Right atrium auricular region (tissue), 2 donors: ENCODE measurements around the gene DLL4. TPM values are rescaled to one million over a fixed set of nuclear protein-coding genes. Genes with fewer than 3 reads are reported as not detected.

Experiments used
- DNase-seq: peaks from one replicate; pipeline ENCODE4 v3.0.0-alpha.2; 2019; ENCODE audit warnings: low spot score
- H3K27ac ChIP-seq, 2 donors: fragments of 200-600 bp; sonication (generic); 1 replicate in 1 of 2; 2 replicates in 1 of 2; pipeline ENCODE4 v1.5.1; 2016 to 2019
- H3K27me3 ChIP-seq, 2 donors: fragments of 200-600 bp; sonication (generic); one replicate each; pipeline versions ENCODE4 v1.5.1 to v1.6.0; 2017 to 2019
- H3K36me3 ChIP-seq: fragments of 200-600 bp; sonication (generic); one replicate; pipeline ENCODE4 v1.5.1; 2016
- H3K4me1 ChIP-seq, 2 donors: fragments of 200-600 bp; sonication (generic); one replicate each; pipeline versions ENCODE4 v1.5.1 to v1.6.0; 2017 to 2019
- H3K4me3 ChIP-seq, 2 donors: fragments of 200-600 bp; sonication (generic); 1 replicate in 1 of 2; 2 replicates in 1 of 2; pipeline ENCODE4 v1.5.1; 2017 to 2019; ENCODE audit warnings: mild to moderate bottlenecking in 1 of 2, moderate library complexity in 1 of 2
- H3K9me3 ChIP-seq, 2 donors: fragments of 200-600 bp; sonication (generic); one replicate each; pipeline ENCODE4 v1.5.1; 2019
- total RNA-seq, 2 donors: library from RNA; depleted of rRNA; stranded (reverse); fragments of >200 nt; gene quantifications; one replicate each; pipeline ENCODE4 v1.1.0, GENCODE V29; 2016
- TF ChIP-seq, protein P1 (sequence below), 2 donors: fragments of 200-600 bp; sonication (generic); IDR thresholded peaks; one replicate each; pipeline ENCODE4 v1.5.1; 2019; ENCODE audit warnings: antibody characterized with exemption in 2 of 2

The DLL4 gene
- total RNA-seq, 2 donors from 2014 or later, result 7.5 to 9.8 TPM

DNA sequence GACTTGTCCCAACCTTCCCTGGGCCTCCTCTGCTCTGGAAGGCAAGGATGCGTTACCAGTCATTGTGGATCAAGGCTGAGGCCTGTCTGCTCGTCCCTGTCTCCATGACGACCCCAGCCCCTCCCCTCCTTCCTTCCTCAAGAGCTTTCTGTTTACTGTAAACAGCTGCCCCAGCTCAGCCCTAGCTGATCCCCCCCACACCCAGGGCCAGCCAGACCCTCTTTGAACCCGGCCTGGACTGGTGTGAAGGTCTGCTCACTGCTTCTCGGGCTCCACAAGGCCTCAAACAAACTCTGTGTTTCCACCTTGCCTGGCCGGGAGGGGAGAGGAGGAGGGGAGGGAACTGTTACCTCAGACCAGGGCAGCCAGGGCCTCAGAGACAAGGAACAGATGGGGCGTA, 18.0 kb upstream of the DLL4 start:
- no peak overlapping the region for H3K27ac ChIP-seq
- H3K4me1 ChIP-seq, result peaks cover 0 to 36% of the 10 kb centered on the region in 2 donors
- TF ChIP-seq, protein P1, sequence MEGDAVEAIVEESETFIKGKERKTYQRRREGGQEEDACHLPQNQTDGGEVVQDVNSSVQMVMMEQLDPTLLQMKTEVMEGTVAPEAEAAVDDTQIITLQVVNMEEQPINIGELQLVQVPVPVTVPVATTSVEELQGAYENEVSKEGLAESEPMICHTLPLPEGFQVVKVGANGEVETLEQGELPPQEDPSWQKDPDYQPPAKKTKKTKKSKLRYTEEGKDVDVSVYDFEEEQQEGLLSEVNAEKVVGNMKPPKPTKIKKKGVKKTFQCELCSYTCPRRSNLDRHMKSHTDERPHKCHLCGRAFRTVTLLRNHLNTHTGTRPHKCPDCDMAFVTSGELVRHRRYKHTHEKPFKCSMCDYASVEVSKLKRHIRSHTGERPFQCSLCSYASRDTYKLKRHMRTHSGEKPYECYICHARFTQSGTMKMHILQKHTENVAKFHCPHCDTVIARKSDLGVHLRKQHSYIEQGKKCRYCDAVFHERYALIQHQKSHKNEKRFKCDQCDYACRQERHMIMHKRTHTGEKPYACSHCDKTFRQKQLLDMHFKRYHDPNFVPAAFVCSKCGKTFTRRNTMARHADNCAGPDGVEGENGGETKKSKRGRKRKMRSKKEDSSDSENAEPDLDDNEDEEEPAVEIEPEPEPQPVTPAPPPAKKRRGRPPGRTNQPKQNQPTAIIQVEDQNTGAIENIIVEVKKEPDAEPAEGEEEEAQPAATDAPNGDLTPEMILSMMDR (IDR thresholded peaks at IDR 0.05), result no peak

DNA sequence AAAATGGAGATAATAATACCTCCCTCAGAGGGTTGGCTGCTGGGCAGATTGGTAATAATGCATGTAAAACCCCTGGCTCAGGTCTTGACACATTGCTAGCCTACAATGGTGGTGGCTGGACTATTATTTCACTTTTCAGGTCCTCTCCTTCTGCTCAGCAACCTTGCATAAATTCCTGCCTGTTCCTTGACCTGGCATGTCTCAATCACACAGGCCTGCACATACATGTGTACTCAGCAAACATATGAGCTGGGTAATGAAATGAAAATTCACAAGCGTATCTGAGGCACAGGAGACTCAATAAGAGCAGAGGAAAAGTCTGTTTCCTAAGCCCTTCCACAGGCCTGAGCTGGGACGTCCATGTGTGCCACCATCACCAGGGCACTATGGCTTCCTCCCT, 17.4 kb upstream of the DLL4 start:
- Histone ChIP-seq H3K36me3 (no peaks in the 10 kb centered on the region), H3K27ac (no peak overlapping the region), H3K27me3 (no peaks in the 10 kb centered on the region), H3K4me3 (no peak overlapping the region), H3K4me1 (peaks cover 0 to 31% of the 10 kb centered on the region in 2 donors), H3K9me3 (no peaks in the 10 kb centered on the region)
- TF ChIP-seq, protein P1 (IDR thresholded peaks at IDR 0.05), result no peak
- DNase-seq, result no peak

More for the DNA sequence above, 18.0 kb upstream of the DLL4 start:
- DNase-seq, result no peak
- Histone ChIP-seq H3K36me3 (no peaks in the 10 kb centered on the region), H3K27me3 (no peaks in the 10 kb centered on the region), H3K4me3 (no peak overlapping the region), H3K9me3 (no peaks in the 10 kb centered on the region)

DNA sequence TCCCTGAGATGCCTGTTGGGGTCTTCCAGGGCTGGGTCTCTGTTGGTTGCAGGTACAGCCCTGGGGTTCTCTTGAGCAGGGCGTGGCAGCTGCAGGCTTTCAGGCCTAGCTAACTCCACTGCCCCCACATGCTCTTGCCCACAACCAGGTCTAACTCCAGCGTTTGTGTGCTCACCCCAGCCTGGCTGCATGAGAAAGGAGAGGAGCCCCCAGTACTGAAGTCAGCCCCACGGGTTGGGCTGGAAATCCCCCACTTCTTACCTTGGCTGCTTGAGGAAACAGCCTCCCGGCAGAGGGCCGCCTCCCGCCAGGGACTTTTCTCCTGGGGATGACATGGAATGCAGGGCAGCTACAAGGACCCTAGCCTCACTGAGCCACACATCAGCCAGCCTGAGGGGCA, 16.7 kb upstream of the DLL4 start:
- DNase-seq, result no peak
- H3K36me3 ChIP-seq, result no peaks in the 10 kb centered on the region
- no peaks in the 10 kb centered on the region for H3K27me3 ChIP-seq
- TF ChIP-seq, protein P1 (IDR thresholded peaks at IDR 0.05), result no peak
- peaks cover 0 to 23% of the 10 kb centered on the region in 2 donors for H3K4me1 ChIP-seq
- no peak overlapping the region for H3K27ac ChIP-seq
- no peaks in the 10 kb centered on the region for H3K9me3 ChIP-seq
- no peak overlapping the region for H3K4me3 ChIP-seq

DNA sequence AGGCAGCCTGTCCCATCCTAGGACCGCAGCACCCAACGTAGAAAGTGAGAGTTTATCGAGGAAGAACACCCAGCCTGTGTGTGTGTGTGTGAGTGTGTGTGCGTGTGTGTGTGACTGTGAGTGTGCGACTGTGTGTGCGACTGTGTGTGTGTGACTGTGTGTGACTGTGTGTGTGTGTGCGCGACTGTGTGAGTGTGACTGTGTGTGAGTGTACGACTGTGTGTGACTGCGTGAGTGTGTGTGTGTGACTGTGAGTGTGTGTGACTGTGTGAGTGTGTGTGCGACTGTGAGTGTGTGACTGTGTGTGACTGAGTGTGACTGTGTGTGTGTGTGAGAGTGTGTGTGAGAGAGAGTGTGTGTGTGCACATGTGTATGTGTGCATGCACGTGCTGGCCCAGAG, 15.1 kb upstream of the DLL4 start:
- Histone ChIP-seq H3K27me3 (no peaks in the 10 kb centered on the region), H3K4me1 (peaks cover 0 to 15% of the 10 kb centered on the region in 2 donors), H3K27ac (no peak overlapping the region), H3K36me3 (no peaks in the 10 kb centered on the region), H3K9me3 (no peaks in the 10 kb centered on the region), H3K4me3 (no peak overlapping the region)
- DNase-seq, result no peak
- TF ChIP-seq, protein P1 (IDR thresholded peaks at IDR 0.05), result no peak

DNA sequence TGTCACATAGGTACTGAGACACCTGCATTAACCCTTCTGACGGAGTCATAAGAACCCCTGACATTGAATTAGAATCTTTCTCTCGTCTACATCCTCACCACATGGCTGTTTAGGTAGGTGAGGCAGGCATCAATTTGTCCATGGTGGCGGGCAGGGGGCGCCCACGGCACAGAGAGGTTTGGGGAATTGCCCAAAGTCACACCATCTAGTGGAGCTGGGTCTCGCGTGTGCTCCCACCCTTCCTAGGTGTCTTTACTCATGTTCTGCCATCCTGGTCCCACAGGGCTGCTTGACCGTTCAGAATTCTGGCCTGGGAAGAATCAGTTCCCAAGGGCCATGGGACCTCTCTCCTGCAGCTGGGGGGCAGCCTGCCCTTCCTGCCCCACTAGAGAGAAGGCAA, 14.7 kb upstream of the DLL4 start:
- Histone ChIP-seq H3K9me3 (no peaks in the 10 kb centered on the region), H3K27me3 (no peaks in the 10 kb centered on the region), H3K27ac (peak overlapping the region in 1 of 2 donors; percentile 23), H3K4me1 (peaks cover 0 to 11% of the 10 kb centered on the region in 2 donors), H3K4me3 (no peak overlapping the region), H3K36me3 (no peaks in the 10 kb centered on the region)
- TF ChIP-seq, protein P1 (IDR thresholded peaks at IDR 0.05), result no peak
- DNase-seq, result no peak

DNA sequence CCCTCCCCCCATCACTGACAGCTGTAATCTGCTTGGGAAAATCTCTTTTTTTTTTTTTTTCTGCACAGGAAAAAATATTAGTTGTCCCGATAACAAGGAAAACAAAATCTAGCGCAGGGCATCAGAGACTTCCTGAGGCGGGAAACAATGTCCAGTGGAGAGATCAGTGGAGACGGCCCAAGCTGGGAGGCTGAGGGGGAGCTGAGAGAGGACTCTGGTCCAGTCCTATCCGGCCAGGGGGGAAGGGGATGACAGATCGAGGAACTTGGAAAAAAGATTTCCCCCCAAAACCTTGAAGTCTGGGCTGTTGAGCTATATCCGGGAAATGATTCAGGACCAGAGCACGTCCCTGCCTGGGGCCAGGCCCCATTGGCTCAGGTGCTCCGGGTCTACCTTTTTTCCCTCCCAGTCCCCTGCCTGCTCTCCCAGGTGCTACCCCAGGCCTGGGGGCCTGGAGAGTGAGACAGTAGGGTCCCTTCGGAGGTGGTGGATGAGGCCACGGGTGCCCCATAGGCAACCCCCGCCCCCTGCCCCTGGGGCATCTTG, 14.0 kb upstream of the DLL4 start:
- Histone ChIP-seq H3K4me1 (peaks cover 0 to 4% of the 10 kb centered on the region in 2 donors), H3K27ac (peak overlapping the region; percentile 23 to 51), H3K27me3 (no peaks in the 10 kb centered on the region), H3K4me3 (no peak overlapping the region), H3K36me3 (no peaks in the 10 kb centered on the region), H3K9me3 (no peaks in the 10 kb centered on the region)
- DNase-seq, result no peak
- TF ChIP-seq, protein P1 (IDR thresholded peaks at IDR 0.05), result no peak
